ENCODE data around the gene NRGN.

The NRGN gene

GRCh38 chr11:124796312-124796711 is 56.6 kb downstream of the NRGN start:
- Histone ChIP-seq H3K36me3 (ENCODE audit: control insufficient read depth in 1 of 2, insufficient read depth in 2 of 2, low read length in 2 of 2) (peaks cover 0 to 3% of the 10 kb centered on the region in 2 donors), H3K9me3 (ENCODE audit: control insufficient read depth in 1 of 2, low read length in 2 of 2) (no peaks in the 10 kb centered on the region), H3K4me3 (ENCODE audit: low read depth in 1 of 2, low read length in 2 of 2) (no peak overlapping the region), H3K4me1 (ENCODE audit: control insufficient read depth in 1 of 2, insufficient read depth in 2 of 2, low read length in 2 of 2) (peaks cover 8 to 27% of the 10 kb centered on the region in 2 donors), H3K27me3 (ENCODE audit: low read depth, low read length) (no peaks in the 10 kb centered on the region), H3K27ac (ENCODE audit: low read length) (no peak overlapping the region)

Data from muscle layer of duodenum (tissue), 2 donors.